ENCODE data around the gene C8G.

GRCh38 chr9:136983167-136983566 is 38.1 kb downstream of the C8G start:
- TF ChIP-seq CTCF (IDR thresholded peaks at IDR 0.05; ENCODE audit: insufficient read depth, low read depth, low read length) (no peak), EZH2 (IDR thresholded peaks at IDR 0.05; ENCODE audit: insufficient read depth, low read length) (no peak)
